ENCODE measurements around the gene NTN5.

DNA sequence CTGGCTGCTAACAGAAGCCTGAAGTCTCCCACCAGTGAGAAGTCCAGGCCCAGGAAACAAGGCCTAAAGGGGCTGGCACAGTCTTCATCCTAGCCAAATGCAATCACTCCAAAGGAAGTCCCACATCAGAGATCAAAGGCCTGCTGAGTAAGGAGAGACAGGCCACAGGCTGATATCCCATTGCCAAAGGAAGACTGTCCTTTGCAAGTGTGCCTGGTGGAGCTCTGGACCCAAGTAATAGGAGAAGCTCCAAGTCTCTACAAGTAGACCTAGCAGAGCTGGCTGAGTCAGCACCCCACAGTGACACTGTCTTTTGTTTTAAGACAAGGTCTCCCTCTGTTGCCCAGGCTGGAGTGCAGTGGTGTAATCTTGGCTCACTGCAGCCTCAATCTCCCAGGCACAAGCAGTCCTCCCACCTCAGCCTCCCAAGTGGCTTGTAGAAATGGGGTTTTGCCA is 40.1 kb downstream of the NTN5 start:
- TF ChIP-seq, protein P1, sequence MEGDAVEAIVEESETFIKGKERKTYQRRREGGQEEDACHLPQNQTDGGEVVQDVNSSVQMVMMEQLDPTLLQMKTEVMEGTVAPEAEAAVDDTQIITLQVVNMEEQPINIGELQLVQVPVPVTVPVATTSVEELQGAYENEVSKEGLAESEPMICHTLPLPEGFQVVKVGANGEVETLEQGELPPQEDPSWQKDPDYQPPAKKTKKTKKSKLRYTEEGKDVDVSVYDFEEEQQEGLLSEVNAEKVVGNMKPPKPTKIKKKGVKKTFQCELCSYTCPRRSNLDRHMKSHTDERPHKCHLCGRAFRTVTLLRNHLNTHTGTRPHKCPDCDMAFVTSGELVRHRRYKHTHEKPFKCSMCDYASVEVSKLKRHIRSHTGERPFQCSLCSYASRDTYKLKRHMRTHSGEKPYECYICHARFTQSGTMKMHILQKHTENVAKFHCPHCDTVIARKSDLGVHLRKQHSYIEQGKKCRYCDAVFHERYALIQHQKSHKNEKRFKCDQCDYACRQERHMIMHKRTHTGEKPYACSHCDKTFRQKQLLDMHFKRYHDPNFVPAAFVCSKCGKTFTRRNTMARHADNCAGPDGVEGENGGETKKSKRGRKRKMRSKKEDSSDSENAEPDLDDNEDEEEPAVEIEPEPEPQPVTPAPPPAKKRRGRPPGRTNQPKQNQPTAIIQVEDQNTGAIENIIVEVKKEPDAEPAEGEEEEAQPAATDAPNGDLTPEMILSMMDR (conservative IDR thresholded peaks at IDR 0.05; ENCODE audit: low read length): no peak
- TF ChIP-seq EZH2phosphoT487 (IDR thresholded peaks at IDR 0.05; ENCODE audit: borderline replicate concordance, low read depth, low read length): no peak
